Body of pancreas (tissue), 4 donors: ENCODE data around the gene RALGPS2.

Source experiments
- POLR2A ChIP-seq, 3 donors: fragments of 450-650 bp; IDR thresholded peaks; one replicate each; pipeline ENCODE4 v1.6.1; 2016; ENCODE audit warnings: antibody characterized with exemption in 3 of 3, mild to moderate bottlenecking in 2 of 3
- TF ChIP-seq, protein P1 (sequence below), 7 experiments: fragments of 450-650 bp in 4 of 7; fragments of 200-600 bp in 3 of 7; sonication (generic) in 3 of 7; IDR thresholded peaks; one replicate each; pipeline ENCODE4 v1.5.1; 2016 to 2019; ENCODE audit warnings: antibody characterized with exemption in 7 of 7

DNA sequence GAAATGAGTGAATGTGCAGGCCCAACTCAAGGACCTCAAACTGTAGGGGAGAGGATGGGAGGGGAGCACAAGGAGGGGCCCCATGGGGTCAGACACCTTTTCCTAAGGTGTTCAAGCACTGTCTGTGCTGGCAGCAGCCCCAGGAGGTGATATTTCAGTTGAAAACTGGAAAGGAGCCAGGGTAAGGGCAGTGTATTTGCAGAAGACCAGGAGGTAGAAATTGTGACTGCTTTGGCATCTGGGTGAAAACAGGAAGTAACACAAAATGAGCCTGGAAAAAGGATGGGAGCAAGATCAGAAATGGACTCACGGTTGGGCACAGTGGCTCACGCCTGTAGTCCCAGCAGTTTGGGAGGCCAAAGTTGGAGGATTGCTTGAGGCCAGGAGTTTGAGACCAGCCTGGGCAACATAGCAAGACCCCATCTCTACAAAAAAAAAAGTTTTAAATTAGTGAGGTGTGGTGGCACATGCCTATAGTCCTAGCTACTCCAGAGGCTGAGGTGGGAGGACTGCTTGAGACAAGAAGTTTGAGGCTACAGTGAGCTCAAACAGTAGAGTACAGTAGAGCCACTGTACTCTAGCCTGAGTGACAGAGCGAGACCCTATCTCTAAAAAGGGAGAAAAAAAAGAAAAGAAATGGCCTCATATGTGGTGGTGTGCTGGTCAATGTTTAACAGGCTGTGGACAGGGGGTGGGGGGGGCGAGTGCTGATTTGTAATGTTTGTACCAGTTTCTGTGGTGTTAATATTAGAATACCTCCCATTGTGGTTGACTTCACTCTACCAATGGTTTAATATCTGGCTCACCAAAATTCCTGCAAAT is 222.0 kb downstream of the RALGPS2 start:
- no peak for TF ChIP-seq POLR2A (IDR thresholded peaks at IDR 0.05)
- TF ChIP-seq, protein P1, sequence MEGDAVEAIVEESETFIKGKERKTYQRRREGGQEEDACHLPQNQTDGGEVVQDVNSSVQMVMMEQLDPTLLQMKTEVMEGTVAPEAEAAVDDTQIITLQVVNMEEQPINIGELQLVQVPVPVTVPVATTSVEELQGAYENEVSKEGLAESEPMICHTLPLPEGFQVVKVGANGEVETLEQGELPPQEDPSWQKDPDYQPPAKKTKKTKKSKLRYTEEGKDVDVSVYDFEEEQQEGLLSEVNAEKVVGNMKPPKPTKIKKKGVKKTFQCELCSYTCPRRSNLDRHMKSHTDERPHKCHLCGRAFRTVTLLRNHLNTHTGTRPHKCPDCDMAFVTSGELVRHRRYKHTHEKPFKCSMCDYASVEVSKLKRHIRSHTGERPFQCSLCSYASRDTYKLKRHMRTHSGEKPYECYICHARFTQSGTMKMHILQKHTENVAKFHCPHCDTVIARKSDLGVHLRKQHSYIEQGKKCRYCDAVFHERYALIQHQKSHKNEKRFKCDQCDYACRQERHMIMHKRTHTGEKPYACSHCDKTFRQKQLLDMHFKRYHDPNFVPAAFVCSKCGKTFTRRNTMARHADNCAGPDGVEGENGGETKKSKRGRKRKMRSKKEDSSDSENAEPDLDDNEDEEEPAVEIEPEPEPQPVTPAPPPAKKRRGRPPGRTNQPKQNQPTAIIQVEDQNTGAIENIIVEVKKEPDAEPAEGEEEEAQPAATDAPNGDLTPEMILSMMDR (IDR thresholded peaks at IDR 0.05): no peak
